GM21737 (cell line): ENCODE results near the gene SNX17.
"Not testable (repeated sequence)": the region's sequence is repeated elsewhere in the genome, so short reads cannot be mapped to it uniquely, and the experiment has no call there.

Source experiments
- ATAC-seq: cut with Tn5 transposase; IDR thresholded peaks from one replicate; pipeline ENCODE4 v1.9.1; 2021; ENCODE audit warnings: mild to moderate bottlenecking, moderate library complexity; ENCODE audit not compliant: unreplicated experiment

Gene SNX17, protein sequence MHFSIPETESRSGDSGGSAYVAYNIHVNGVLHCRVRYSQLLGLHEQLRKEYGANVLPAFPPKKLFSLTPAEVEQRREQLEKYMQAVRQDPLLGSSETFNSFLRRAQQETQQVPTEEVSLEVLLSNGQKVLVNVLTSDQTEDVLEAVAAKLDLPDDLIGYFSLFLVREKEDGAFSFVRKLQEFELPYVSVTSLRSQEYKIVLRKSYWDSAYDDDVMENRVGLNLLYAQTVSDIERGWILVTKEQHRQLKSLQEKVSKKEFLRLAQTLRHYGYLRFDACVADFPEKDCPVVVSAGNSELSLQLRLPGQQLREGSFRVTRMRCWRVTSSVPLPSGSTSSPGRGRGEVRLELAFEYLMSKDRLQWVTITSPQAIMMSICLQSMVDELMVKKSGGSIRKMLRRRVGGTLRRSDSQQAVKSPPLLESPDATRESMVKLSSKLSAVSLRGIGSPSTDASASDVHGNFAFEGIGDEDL

DNA sequence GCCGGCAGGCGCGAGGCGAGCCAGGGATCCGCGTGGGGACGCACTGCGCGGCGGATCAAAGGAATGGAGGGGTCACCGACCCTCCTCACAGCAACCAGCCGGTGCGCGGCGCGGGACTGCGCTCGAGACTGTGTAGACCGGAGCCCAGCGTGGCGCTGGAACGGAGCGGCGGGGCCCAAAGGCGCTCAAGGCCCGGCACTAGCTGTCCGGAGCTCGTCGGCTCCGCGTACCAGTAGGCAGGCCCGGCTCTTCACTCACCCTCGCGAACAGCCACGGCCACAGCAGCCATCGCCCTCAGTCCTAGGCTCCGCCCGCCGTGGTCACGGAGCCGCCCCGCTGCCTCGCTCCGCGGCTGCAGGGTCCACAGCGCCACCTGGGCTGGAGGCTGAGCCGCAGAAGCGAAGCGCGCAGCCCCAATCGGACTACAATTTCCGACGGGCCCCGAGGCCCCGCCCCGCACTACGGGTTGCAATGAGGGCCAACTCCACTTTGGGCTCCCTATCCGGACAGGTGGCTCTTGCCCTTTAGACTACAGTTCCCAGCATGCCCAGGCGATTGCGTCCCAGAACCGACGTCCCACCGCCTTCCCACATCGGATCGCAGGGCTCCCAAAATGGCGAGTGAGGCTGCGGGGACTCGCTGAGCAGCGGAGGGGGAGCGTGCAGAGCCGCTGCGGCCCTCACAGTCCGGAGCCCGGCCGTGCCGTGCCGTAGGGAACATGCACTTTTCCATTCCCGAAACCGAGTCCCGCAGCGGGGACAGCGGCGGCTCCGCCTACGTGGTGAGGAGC, at the start of gene SNX17, which contains the start of gene EIF2B4:
TSS of gene SNX17 (plus strand) at position 591 of the 790 bp plus-strand sequence. CDS start at position 719, 128 bp downstream.
TSS of gene EIF2B4 (minus strand) at position 313 of the 790 bp plus-strand sequence. CDS start at position 289, 24 bp downstream.
- ATAC-seq = peak; percentile 90

DNA sequence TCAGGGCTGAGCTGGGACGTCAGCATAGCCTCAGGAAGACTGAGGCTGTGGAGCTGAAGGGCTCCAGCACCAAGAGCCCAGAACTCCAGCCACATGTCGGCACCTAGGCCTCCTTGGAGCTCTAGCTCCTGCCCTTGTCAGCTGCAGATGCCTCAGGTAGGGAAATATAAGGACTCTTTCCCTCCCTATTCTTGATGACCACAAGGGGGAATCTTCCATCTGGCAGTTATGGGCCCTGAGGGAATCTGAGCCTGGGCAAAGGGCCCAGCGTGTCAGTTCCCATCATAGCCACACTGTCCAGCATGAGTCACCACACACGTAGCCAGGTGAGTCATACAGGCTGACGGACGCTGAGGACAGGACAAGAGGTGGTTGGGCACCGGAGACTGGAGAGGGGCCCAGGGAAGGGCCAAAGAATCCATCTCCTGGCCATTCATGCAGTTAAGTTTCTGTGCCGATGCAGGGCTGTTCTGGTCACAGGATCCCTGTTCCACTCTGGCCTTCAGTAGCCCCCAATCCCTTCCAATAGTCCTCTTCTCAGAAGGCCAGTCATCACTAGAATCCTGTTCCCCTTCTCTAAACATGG, 49.4 kb upstream of the SNX17 start:
- ATAC-seq = no peak

DNA sequence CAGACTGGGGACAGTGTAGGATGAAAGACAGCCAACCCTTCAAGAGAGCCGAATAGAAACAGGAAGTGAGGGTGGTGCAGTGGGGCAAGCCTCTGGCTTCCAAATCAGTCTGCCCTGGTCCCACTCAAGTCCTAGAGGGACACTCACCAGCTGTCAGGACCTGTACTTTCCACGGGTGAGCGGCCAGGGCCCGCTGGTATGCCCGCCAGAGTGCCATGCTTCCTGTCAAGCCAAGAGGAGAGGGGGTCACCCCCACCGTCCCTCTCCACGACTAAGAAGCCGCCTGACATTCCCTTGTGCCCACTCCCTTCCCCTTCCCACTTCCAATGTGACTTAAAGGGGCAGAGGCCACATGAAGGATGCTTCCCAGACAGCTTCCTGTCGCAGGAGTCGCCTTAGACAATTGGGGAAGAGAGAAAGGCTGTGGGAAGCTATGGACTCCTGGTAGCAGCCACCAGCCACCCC, 48.1 kb upstream of the SNX17 start:
- peak; percentile 40 for ATAC-seq

DNA sequence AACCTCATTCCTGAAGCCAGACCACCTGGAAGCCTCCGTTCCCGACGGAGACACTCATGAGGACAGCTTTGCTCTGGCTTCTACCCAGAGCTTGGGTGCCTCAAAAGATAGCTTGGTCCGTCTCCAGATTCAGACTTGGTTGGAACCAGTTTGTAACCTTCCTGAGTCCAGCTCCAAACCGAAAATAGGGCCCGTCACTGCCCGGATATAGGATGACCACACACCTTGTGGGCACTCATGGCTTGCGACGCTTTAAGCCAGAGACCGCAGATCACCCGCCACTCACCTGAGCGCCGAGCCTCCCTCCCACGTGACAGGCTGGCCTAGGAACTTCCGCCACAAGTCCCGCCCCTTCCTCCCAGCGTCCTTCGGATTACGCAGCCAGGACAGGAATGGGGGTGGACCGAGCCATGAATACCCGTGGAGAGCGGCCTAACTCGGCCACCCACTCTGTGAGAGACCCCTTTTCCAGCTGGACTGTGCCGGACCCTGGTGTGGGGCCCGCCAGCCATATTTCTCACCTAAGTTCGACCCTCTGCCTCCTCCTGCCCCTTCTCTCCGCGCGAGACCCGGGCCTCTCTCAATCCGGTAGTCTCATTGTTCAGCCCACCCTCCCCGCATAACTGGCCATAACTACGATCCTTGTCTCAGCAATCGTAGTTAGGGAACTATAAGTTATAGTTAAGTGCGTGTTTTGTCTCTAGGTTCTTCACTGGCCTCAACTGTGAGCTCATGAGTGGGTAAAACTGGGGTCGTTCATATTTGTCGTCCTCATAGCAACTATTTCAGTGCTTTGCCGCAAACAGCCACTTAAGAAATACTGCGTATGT, 47.4 kb upstream of the SNX17 start, which contains the start of gene MPV17:
TSS of gene MPV17 (minus strand) at position 332 of the 830 bp plus-strand sequence. CDS start 580 bp downstream, outside the sequence.
- peak; percentile 91 for ATAC-seq

DNA sequence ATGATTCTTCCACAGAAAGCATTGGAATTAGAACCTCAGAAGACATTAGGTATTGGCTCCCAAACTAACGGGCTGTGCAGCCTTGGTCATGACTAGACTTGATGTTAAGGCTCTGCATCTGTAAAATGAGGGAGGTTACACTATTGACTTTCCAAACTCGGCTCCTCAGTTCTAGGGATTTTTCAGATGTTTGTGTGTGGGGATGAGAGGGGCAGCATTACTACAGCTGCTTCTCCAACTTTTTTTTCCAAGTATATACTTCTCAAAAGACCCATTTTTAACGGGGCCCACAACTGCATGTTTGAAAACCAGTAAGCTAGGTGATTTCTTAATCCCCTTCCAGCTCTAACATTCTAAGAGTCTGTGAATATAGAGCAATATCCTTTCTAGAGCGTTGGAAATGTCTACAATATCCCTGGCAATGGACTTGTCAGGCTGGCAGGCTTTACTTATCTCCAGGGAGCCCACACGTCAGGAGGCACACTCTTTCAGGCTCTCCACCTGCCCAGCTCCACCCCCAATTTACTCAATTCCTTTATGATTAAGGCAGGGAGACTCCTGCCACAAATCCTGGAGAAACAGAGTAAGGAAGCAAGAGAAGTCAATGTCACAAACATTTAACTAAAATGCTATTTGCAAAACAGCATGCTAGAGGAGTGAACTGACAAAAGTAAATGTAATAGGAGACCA, 46.7 kb upstream of the SNX17 start:
- ATAC-seq = no peak

DNA sequence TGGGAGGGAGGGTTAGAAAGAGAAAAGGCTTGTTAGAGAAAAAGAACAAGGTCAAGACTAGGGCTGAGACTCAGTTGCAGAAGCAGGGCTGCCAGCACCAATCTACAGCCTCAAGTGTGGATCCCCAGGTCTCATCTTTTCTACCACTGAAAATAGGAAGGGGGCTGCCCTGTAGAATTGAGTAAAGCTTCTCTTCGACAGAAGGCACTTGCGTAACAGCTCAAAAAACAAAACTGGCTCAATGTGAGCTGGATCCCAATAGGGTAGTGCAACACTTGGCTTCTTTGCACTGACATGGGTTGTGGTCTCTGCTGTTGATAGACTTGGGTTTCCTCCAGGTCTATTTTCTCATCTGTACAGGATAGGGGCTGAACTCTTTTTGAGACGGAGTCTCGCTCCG, 45.7 kb upstream of the SNX17 start:
- no peak for ATAC-seq

DNA sequence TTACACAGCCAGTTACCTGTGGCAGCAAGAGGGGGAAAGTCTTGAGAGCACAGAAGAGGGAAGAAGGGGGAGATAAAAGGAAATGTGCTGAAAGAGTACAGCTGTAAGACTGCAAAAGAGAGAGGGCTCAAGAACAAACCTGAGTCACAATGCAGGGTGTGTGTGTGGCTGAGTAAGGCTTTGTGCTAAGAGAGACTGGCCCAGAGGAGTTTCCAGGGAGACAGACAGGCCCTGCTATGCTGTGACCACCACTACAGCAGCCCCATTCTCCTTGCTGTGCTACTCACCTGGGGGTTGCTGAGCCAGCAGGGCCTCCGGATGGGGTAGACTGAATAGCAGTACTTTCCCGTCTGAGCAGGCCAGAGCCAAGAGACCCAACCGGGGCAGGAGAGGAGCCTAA, 35.1 kb upstream of the SNX17 start:
- ATAC-seq = no peak

DNA sequence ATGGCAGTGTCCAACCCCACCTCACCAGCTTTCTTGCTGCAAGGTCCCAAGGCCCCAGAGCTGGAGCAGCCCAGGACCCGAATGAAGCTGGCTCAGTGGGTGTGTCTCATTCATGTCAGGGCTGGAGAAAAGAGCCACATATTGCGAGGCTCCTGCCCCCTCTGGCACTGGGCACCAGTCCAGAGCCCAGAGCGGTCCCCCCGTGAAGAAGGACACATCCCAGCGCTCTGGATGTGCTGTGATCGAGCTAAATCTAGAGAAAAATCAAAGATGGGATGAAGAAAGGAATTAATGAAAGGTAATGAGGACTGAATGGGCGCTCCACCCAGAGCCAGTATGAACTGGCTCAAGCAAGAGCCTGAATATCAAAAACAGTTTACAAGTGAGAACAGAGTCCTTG, 34.2 kb upstream of the SNX17 start:
- ATAC-seq = no peak

DNA sequence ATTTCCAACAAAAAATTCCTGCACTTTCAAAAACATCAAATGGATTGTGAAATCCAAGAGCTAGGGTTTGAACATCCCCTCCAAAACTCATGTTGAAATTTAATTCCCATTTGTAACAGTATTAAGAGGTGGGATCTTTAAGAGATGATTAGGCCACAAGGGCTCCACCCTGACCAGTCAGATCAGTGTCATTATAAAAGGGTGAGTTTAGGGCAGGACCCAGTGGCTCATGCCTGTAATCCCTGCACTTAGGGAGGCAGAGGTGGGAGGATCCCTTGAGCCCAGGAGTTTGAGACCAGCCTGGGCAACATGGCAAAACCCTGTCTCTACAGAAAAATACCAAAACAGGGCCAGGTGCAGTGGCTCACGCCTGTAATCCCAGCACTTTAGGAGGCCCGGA, 22.8 kb upstream of the SNX17 start:
- no peak for ATAC-seq

DNA sequence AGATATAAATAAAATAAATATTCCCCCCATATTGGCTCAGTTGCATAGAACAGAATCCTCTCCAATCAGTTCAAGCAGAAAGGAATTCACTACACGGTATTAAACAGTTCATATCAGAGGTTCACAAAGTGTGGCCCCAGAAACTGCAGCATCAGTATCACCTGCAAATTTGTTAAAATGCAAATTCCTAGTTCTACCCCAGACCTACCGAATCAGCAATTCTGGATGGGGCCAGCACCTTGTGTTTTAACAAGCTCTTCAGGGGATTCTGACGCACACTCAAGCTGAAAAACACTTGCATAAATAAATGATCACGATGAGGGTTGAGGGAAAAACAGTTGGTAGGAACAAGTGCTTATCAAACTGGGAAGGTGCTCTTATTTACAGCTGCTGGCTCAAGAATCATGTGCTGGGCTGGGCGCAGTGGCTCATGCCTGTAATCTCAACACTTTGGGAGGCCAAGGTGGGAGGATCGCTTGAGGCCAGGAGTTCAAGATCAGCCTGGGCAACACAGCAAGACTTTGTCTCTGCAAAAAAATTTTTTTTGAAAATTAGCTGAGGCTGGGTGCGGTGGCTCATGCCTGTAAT, 20.2 kb upstream of the SNX17 start:
- ATAC-seq = no peak

DNA sequence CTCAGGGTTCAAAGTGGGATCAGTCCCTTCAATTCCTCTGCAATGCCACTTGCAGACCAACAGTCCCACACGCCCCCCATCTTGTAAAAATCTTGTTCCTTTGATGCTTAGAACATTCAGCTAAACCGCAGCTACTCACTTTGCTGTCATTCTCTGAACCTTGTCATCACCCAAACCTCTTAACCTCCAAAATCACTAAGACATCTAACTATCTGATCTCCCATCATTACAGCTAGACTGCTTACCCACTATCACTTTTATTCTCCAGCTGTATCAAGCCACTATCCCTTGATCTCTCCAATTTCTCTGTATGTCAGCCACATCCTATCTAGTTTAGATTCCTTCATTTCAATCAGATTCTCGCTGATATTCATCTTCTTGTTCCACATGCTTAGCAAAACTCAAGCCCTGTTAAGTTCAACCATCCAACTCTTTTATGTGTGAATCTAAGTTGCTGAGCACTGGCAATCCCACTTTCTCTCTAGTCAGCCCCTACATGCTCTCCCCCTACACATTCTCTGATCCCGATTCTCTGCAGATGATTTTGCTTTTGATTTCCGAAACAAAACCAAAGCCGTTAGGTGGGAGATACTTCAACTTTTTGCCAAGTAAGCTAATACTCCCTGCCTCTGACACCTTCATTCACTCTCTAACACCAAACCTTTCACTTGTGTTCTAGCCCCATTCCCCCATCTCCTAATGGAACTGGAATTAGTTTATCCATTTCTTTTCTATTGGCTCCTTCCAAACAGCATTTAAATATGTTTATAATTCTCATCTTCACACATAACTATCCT, 18.4 kb upstream of the SNX17 start:
- ATAC-seq = no peak

DNA sequence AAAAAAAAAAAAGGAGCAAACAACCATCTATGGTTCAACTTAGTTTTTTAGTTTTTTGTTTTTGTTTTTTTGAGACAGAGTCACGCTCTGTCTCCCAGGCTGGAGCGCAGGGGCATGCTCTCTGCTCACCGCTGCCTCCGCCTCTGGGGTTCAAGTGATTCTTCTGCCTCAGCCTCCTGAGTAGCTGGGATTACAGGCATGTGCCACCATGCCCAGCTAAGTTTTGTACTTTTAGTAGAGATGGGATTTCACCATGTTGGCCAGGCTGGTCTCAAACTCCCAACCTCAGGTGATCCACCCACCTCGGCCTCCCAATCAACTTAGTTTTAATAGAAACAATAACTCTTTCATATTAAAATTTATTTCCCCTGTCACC, 17.0 kb upstream of the SNX17 start:
- not testable (repeated sequence) for ATAC-seq

DNA sequence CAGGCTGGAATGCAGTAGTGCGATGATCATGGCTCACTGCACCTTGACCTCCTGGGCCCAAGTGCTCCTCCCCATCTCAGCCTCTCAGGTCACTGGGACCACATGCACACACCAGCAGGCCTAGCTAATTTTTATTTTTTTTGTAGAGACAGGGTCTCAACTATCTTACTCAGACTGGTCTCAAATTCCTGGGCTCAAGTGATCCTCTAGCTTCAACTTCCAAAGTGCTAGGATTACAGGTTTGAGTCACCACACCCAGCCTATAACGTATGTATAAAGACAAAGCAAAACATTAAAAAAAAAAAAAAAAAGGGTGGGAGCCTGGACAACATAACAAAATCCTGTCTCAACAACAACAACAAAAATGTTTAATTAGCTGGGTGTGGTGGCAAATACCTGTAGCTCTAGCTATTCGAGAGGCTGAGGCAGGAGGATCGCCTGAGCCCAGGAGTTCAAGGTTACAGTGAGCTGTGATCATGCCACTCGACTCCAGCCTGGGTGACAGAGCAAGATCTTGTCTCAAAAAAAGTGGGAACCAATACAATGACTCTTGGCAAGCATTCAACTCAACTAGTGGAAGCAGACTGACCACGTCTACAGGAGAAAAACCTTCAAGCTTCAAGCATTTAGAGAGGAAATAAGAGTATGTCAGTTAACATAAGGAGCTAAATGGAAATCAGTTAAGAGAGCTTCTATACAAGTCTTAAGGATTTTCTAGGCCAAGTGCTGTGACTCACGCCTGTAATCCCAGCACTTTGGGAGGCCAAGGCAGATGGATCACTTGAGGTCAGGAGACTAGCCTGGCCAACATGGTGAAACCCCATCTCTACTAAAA, 16.4 kb upstream of the SNX17 start:
- no peak for ATAC-seq

DNA sequence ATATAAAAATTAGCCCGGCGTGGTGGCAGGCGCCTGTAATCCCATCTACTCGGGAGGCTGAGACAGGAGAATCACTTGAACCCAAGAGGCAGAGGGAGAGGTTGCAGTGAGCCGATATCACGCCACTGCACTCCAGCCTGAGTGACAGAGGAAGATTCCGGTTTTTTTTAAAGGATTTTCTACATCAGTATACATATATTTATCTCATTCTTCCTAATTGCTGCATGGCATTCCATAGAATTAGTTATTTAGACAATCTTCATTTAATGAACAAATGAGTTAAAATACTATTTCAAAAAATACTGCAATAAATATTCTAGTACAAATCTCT, 15.9 kb upstream of the SNX17 start:
- no peak for ATAC-seq

DNA sequence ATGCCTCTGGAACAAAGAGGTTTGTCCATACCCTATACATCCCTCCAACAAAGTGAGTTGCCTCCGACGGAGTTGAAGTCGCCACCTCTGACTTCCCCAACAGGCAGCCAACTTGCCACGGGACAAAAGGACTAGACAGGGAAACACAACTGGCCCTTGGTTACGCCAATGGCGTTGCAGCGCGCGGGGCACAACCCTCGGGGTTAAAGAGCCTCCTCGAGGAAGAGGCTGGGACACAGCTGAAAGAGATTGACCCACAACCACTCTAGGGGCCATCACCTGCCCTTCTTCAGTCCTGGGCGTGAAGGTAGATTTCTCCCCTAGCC, 14.4 kb upstream of the SNX17 start:
- ATAC-seq = peak; percentile 23

DNA sequence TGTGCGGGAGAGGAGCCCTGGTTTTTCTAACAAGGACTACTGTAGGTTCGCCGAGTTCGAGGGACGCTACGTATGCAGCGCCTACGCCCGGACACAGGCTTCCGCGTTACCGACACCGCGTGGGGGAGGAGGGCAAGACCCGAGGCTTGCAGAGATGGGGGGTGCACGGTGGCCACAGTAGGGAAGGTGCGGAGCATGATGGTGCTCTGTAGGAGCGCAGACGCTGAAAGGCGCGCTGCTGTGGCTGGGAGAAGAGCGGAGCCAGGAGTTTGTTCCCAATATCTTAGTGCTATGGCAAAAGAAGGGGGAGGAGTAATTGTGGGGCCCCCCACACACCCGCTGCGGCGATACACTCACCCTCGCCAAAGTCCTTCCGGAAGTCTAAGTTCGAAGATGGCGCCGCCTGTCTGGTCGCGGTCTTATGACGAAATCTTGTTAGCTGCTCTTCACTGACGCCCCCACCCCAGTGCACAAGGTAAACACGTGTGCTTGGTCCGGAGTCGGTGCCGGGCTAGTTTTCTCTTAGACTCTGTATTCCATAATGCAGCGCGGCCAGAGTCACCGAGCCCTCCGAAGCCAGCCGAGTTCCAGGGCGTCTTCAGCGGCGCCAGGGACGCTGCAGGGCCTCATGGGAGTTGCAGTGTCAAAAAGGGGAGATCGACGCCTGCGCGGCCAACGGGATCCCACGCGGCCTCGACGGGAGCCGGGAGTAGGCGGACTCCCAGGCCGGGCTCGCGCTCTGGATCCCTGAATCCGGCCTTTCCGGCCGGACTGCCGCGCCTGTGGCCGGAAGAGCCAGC, 13.8 kb upstream of the SNX17 start, which contains the start of gene GTF3C2:
TSS of gene GTF3C2 (minus strand) at position 383 of the 800 bp plus-strand sequence. CDS start 13,210 bp downstream, outside the sequence.
- ATAC-seq = peak; percentile 82
